Body of pancreas (tissue), 4 donors: ENCODE results near the gene ST3GAL4.

ENCODE experiments used
- POLR2A ChIP-seq, 3 donors: fragments of 450-650 bp; IDR thresholded peaks; one replicate each; pipeline ENCODE4 v1.6.1; 2016; ENCODE audit warnings: antibody characterized with exemption in 3 of 3, mild to moderate bottlenecking in 2 of 3
- TF ChIP-seq, protein P1 (sequence below), 7 experiments: fragments of 450-650 bp in 4 of 7; fragments of 200-600 bp in 3 of 7; sonication (generic) in 3 of 7; IDR thresholded peaks; one replicate each; pipeline ENCODE4 v1.5.1; 2016 to 2019; ENCODE audit warnings: antibody characterized with exemption in 7 of 7

DNA sequence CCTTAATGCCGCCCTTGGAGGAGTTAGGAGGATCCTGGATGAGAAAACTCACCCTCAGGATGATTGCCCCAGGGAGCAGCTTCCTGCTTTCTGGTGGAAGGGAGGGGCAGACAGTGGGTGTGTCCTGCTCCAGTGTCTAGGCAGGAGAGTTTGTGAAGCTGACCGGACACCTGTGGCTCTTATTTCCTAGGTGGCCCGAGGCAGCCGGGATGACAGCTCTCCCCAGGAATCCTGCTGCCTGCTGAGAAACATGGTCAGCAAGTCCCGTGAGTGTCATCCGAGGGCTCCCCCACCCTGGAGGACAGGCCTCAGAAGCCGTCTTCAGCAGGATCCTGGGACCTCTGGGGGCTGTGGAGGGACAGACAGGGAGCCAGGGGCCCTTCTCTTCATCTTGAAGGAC lies 50.4 kb downstream of the ST3GAL4 start:
- TF ChIP-seq, protein P1, sequence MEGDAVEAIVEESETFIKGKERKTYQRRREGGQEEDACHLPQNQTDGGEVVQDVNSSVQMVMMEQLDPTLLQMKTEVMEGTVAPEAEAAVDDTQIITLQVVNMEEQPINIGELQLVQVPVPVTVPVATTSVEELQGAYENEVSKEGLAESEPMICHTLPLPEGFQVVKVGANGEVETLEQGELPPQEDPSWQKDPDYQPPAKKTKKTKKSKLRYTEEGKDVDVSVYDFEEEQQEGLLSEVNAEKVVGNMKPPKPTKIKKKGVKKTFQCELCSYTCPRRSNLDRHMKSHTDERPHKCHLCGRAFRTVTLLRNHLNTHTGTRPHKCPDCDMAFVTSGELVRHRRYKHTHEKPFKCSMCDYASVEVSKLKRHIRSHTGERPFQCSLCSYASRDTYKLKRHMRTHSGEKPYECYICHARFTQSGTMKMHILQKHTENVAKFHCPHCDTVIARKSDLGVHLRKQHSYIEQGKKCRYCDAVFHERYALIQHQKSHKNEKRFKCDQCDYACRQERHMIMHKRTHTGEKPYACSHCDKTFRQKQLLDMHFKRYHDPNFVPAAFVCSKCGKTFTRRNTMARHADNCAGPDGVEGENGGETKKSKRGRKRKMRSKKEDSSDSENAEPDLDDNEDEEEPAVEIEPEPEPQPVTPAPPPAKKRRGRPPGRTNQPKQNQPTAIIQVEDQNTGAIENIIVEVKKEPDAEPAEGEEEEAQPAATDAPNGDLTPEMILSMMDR (IDR thresholded peaks at IDR 0.05) = no peak
- no peak for TF ChIP-seq POLR2A (IDR thresholded peaks at IDR 0.05)
